ENCODE measurements around the gene RPS6KB1. TPM values are rescaled to one million over a fixed set of nuclear protein-coding genes. Genes with fewer than 3 reads are reported as not detected.

The RPS6KB1 gene
- total and polyA plus RNA-seq, 4 donors, result 8.7 to 59.2 (median 17.5) TPM

GRCh38 chr17:59877965-59878364, 15.0 kb upstream of the RPS6KB1 start:
- ATAC-seq (ENCODE audit: insufficient read depth, low FRiP score), result no peak
- Histone ChIP-seq H3K4me1 (ENCODE audit: control insufficient read depth in 5 of 5, insufficient read depth in 5 of 5, low read length in 5 of 5) (no peaks in the 10 kb centered on the region), H3K4me3 (no peak overlapping the region), H3K27ac (ENCODE audit: low read depth in 1 of 2, low read length in 1 of 2) (no peak overlapping the region), H3K27me3 (ENCODE audit: control insufficient read depth in 3 of 3, insufficient read depth in 3 of 3, low read length in 2 of 3) (no peaks in the 10 kb centered on the region), H3K36me3 (ENCODE audit: control insufficient read depth in 4 of 4, insufficient read depth in 4 of 4, low read length in 4 of 4) (peaks cover 11 to 15% (median 13%) of the 10 kb centered on the region in 4 donors), H3K9me3 (ENCODE audit: control insufficient read depth in 4 of 4, insufficient read depth in 3 of 4, low read length in 3 of 4) (no peaks in the 10 kb centered on the region), H3K9ac (ENCODE audit: insufficient read depth in 1 of 2, low read length in 2 of 2) (no peak overlapping the region)
- TF ChIP-seq, protein P1, sequence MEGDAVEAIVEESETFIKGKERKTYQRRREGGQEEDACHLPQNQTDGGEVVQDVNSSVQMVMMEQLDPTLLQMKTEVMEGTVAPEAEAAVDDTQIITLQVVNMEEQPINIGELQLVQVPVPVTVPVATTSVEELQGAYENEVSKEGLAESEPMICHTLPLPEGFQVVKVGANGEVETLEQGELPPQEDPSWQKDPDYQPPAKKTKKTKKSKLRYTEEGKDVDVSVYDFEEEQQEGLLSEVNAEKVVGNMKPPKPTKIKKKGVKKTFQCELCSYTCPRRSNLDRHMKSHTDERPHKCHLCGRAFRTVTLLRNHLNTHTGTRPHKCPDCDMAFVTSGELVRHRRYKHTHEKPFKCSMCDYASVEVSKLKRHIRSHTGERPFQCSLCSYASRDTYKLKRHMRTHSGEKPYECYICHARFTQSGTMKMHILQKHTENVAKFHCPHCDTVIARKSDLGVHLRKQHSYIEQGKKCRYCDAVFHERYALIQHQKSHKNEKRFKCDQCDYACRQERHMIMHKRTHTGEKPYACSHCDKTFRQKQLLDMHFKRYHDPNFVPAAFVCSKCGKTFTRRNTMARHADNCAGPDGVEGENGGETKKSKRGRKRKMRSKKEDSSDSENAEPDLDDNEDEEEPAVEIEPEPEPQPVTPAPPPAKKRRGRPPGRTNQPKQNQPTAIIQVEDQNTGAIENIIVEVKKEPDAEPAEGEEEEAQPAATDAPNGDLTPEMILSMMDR (IDR thresholded peaks at IDR 0.05; ENCODE audit: control extremely low read depth, extremely low read depth), result no peak
- WGBS, 2 donors, result 95 to 96% methylated on average over 5 of the region's 5 CpGs
- DNase-seq, result no peak

- ATAC-seq (ENCODE audit: insufficient read depth, low FRiP score), result no peak
- no peaks in the 10 kb centered on the region for H3K9me3 ChIP-seq (ENCODE audit: control insufficient read depth in 4 of 4, insufficient read depth in 3 of 4, low read length in 3 of 4)
- TF ChIP-seq, protein P1 (IDR thresholded peaks at IDR 0.05; ENCODE audit: control extremely low read depth, extremely low read depth), result no peak
- H3K27ac ChIP-seq (ENCODE audit: low read depth in 1 of 2, low read length in 1 of 2), result no peak overlapping the region
- H3K4me1 ChIP-seq (ENCODE audit: control insufficient read depth in 5 of 5, insufficient read depth in 5 of 5, low read length in 5 of 5), result no peaks in the 10 kb centered on the region
- H3K36me3 ChIP-seq (ENCODE audit: control insufficient read depth in 4 of 4, insufficient read depth in 4 of 4, low read length in 4 of 4), result peaks cover 11 to 17% (median 13%) of the 10 kb centered on the region in 4 donors
- WGBS, 2 donors, result 79 to 87% methylated on average over 3 of the region's 3 CpGs
- no peak for DNase-seq
- no peaks in the 10 kb centered on the region for H3K27me3 ChIP-seq (ENCODE audit: control insufficient read depth in 3 of 3, insufficient read depth in 3 of 3, low read length in 2 of 3)
- no peak overlapping the region for H3K9ac ChIP-seq (ENCODE audit: insufficient read depth in 1 of 2, low read length in 2 of 2)
- no peak overlapping the region for H3K4me3 ChIP-seq
These were observed 14.3 kb upstream of the RPS6KB1 start for GRCh38 chr17:59878624-59879023.

DNA sequence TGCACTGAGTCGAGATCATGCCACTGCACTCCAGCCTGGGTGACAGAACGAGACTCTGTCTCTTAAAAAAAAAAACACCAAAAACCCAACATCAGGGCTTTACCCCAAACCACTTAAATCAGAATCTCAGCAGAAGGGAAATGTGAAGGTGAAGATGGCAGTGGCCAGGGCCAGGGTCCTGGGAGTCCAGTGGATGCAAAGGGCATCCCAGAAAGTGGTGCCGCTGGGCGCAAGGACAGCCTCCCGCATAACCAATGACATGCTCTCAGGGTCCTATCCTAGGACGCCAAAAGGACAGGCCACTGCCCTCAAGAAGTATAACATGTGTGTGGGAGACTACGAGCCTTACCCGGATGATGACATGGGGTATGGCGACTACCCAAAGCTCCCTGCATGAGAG, 8.1 kb upstream of the RPS6KB1 start:
- Histone ChIP-seq H3K27me3 (ENCODE audit: control insufficient read depth in 3 of 3, insufficient read depth in 3 of 3, low read length in 2 of 3) (no peaks in the 10 kb centered on the region), H3K4me3 (no peak overlapping the region), H3K9ac (ENCODE audit: insufficient read depth in 1 of 2, low read length in 2 of 2) (no peak overlapping the region), H3K27ac (ENCODE audit: low read depth in 1 of 2, low read length in 1 of 2) (no peak overlapping the region), H3K36me3 (ENCODE audit: control insufficient read depth in 4 of 4, insufficient read depth in 4 of 4, low read length in 4 of 4) (peaks cover 6 to 10% (median 9%) of the 10 kb centered on the region in 4 donors), H3K4me1 (ENCODE audit: control insufficient read depth in 5 of 5, insufficient read depth in 5 of 5, low read length in 5 of 5) (no peaks in the 10 kb centered on the region), H3K9me3 (ENCODE audit: control insufficient read depth in 4 of 4, insufficient read depth in 3 of 4, low read length in 3 of 4) (no peaks in the 10 kb centered on the region)
- ATAC-seq (ENCODE audit: insufficient read depth, low FRiP score) (no peak), DNase-seq (no peak)
- TF ChIP-seq, protein P1 (IDR thresholded peaks at IDR 0.05; ENCODE audit: control extremely low read depth, extremely low read depth), result no peak
- WGBS, 2 donors, result 97 to 99% methylated on average over 9 of the region's 9 CpGs

GRCh38 chr17:59888145-59888750, 4.7 kb upstream of the RPS6KB1 start:
- Histone ChIP-seq H3K9ac (ENCODE audit: insufficient read depth in 1 of 2, low read length in 2 of 2) (no peak overlapping the region), H3K27me3 (ENCODE audit: control insufficient read depth in 3 of 3, insufficient read depth in 3 of 3, low read length in 2 of 3) (no peaks in the 10 kb centered on the region), H3K4me1 (ENCODE audit: control insufficient read depth in 5 of 5, insufficient read depth in 5 of 5, low read length in 5 of 5) (peaks cover 0 to 9% (median 3%) of the 10 kb centered on the region in 5 donors), H3K27ac (ENCODE audit: low read depth in 1 of 2, low read length in 1 of 2) (no peak overlapping the region), H3K4me3 (no peak overlapping the region), H3K36me3 (ENCODE audit: control insufficient read depth in 4 of 4, insufficient read depth in 4 of 4, low read length in 4 of 4) (peaks cover 0 to 8% (median 7%) of the 10 kb centered on the region in 4 donors), H3K9me3 (ENCODE audit: control insufficient read depth in 4 of 4, insufficient read depth in 3 of 4, low read length in 3 of 4) (no peaks in the 10 kb centered on the region)
- DNase-seq (no peak), ATAC-seq (ENCODE audit: insufficient read depth, low FRiP score) (no peak)
- TF ChIP-seq, protein P1 (IDR thresholded peaks at IDR 0.05; ENCODE audit: control extremely low read depth, extremely low read depth), result no peak
- 96 to 98% methylated on average over 8 of the region's 8 CpGs for WGBS, 2 donors
